T1000 (cell line): Measurements from ENCODE around the gene CCR6.
"Not testable (repeated sequence)": the region's sequence is repeated elsewhere in the genome, so short reads cannot be mapped to it uniquely, and the experiment has no call there.

Experiments used
- DNase-seq: peaks from one replicate; lab custom pipeline; 2025; ENCODE audit warnings: mixed read lengths; lab: John Stamatoyannopoulos, UW

Gene CCR6

GRCh38 chr6:167143041-167143440, 20.1 kb downstream of the CCR6 start:
- no peak for DNase-seq

GRCh38 chr6:167145461-167145860, 22.6 kb downstream of the CCR6 start:
- DNase-seq, result no peak

GRCh38 chr6:167146135-167146534, 23.2 kb downstream of the CCR6 start:
- DNase-seq, result no peak

- no peak for DNase-seq
These were observed 24.1 kb downstream of the CCR6 start for GRCh38 chr6:167146977-167147376.

- DNase-seq, result no peak
These were observed 25.1 kb downstream of the CCR6 start for GRCh38 chr6:167148021-167148420.

DNA sequence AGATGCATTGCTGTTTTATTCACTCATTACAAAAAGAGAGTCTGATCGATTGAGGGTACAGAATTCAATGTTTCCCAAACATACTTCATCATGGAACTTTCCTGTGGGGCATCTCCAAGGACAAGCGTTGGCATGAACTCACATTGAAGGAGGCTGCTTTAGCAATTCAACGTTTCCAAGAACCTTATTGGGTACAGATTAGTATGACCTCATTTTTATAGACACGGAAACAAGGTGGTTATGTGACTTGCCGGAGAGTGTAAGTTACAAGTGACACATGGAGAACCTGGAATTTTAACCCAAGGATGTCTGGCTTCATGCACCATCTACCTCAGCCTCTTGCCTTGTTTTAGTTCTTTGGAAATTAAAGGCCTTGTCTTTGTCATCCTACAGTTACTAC, 26.1 kb downstream of the CCR6 start:
- no peak for DNase-seq

GRCh38 chr6:167150941-167151549, 28.1 kb downstream of the CCR6 start:
- no peak for DNase-seq

DNA sequence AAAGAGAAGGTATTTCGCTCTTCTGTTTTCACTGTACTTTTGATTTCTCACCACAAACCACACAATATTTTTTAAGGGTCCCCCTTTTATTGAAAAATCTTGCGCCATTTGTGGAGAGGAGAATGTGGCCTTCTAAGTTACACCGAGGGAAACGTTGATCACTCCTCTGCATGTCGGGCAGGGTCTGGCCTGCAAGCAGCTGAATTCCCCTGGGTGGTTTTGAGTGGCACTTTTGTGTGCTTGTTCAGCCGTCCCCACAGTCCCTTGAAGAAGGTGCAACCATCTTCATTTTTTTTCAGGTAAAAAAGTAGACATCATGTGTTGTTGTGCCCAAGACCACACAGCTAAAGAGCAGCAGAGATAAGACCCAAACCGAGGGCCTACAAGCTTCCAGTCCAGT, 28.8 kb downstream of the CCR6 start:
- no peak for DNase-seq

- DNase-seq, result no peak
These were observed 30.0 kb downstream of the CCR6 start for GRCh38 chr6:167152862-167153261.

DNA sequence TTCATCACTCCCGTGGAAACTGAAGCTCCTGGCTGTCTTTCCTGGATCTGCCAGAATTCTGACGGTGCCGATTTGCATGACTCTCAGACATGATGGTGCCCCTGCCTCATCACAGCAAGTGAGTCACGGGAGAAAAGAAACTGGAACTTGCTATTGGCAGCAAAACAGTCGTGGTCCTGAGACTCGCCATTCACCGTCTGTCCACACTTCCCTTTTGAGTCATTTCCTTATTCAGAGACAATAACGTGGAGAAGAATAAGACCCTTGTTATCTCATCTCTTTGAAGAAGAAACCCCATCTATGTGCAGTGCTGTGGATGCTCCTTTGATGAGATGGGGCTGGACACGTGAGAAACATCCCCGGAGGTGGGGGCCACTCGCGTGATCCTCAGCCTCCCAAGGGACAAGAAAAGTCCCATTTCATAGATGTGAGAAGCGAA, 30.6 kb downstream of the CCR6 start:
- DNase-seq, result no peak

GRCh38 chr6:167154291-167154690, 31.4 kb downstream of the CCR6 start:
- no peak for DNase-seq

DNA sequence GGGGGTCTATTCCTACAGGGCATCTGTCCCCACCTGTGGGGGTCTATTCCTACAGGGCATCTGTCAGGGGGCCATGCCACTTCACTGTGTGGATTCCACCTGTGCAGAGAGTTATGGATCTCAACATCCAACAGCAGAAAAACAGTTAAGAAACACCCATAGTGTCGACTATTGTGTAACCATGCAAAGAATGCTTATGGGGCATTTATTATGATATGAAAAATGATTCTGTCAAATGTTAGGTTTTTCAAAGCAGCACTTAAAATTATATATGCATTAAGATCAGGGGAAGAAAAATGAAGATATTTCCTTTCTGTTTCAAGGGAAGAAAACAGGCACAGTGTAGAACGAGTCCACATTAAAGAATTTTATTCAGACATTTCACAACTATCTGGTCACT, 32.0 kb downstream of the CCR6 start:
- no peak for DNase-seq

GRCh38 chr6:167157414-167157813, 34.5 kb downstream of the CCR6 start:
- DNase-seq, result no peak

GRCh38 chr6:167157863-167158262, 35.0 kb downstream of the CCR6 start, which contains the start of gene GPR31:
GPR31 (minus strand) TSS chr6:167157980; CDS start chr6:167157831, 149 bp downstream.
- no peak for DNase-seq

DNA sequence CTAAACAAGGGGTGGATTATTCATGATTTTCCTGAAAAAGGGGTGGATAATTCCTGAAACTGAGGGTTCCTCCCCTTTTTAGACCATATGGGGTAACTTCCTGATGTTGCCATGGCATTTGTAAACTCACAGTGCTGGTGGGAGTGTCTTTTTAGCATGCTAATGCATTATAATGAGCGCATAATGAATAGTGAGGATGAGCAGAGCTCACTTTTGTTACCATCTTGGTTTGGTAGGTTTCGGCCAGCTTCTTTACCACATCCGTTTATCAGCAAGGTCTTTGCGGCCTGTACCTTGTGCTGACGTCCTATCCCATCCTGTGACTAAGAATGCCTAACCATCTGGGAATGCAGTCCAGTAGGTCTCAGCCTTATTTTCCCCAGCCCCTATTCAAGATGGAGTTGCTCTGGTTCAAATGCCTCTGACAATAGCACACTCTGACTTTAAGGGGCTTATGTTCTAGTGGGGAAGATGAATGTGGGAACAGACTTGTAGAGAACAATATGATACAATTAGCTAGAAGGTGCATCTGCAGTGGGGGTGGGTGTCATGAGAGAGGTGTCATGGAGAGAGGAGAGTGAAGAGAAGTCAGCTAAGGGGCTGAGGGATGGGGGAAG, 39.1 kb downstream of the CCR6 start:
- DNase-seq, result no peak

DNA sequence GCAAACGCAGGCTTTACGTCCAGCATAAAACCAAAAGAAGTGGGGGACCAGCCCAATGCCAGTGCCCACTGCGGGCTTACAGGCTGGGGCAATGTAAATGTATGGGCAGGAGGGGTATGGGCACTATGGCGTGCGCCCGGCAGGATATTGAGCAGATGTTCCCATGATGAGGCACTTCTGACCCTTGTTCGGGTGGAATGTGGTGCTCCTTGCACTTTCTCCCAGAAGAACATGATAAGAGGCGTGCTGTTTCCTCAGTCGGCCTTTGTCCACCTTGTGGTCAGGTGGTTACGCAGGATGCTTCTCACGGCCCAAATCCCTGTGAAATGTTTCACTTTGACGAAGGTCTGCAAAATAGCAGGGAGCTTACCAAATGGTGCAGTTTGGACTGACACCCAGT, 39.7 kb downstream of the CCR6 start:
- DNase-seq, result no peak

DNA sequence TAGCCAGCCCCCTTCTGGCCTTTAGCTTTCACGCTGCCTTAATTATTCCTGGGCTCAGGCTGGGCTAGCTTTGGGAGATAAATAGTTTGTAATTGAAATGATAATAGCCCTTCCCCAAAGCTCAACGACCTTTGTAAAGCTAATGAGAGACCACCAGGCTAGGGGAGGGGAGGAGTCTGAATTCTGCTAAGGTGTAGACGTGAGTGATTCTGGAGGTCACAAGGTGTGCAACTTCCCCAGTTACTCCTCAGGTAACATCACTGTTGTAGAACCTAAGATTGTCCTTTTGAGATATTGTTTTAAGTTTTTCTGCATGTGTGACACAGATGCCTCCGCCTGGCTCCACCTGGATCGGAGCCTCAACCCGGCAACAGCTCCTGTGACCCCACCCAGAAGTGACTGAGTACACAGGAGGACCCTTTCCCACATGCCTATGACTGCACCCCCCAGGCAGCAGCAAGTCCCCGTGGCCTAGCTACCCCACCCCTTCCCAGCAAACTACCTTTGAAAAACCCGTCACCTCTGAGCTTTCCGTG, 40.6 kb downstream of the CCR6 start:
- DNase-seq, result no peak

GRCh38 chr6:167164261-167164660, 41.4 kb downstream of the CCR6 start:
- no peak for DNase-seq

GRCh38 chr6:167165858-167166471, 43.1 kb downstream of the CCR6 start:
- no peak for DNase-seq

- DNase-seq, result not testable (repeated sequence)
These were observed 44.8 kb downstream of the CCR6 start for GRCh38 chr6:167167699-167168098.

- not testable (repeated sequence) for DNase-seq
These were observed 45.4 kb downstream of the CCR6 start for GRCh38 chr6:167168296-167168695.

GRCh38 chr6:167169867-167170266, 47.0 kb downstream of the CCR6 start:
- not testable (repeated sequence) for DNase-seq

- not testable (repeated sequence) for DNase-seq
These were observed 48.4 kb downstream of the CCR6 start for GRCh38 chr6:167171300-167171699.
